ENCODE data around the gene ZMYM2.

DNA sequence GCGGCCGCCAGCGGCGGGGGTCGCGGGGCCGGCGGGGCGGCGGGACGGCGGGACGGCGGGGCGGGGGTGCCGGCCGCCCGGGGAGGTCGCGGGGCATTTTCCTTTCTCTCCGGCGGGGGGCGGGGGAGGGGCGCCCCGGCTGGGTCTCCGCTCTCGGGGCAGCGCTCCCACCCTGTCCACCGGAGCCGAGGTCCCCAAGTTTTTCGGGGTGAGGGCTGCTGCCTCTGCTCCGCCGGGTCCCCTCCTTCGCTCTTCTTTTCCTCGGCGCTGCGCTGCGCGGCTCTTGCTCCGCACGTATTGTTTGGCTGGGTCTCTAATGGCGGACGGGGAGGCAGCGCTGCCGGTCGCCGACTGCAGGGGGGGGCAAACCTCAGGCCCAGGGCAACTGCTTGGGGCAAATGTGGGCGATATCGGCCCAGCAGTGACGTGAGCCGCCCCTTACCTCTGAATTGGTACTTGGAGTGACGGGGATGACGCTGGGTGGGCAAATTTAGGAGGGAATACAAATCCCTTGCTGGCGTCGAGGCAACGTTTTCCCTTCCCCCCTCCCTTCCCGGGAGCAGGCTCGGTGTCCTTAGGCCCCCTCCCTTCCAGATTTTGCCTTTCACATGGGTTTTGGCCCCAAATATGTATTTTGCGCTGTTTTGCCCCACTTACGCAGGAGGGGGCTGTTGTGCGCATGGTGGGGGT is 759 bp downstream of the ZMYM2 start:
- TF ChIP-seq POLR2A (IDR thresholded peaks at IDR 0.05; ENCODE audit: low read depth, low read length) (no peak; the same call in 1 of the 2 replicates), POLR2AphosphoS5 (IDR thresholded peaks at IDR 0.05; ENCODE audit: low read depth, low read length) (0 out of 2 replicates have a peak, but pooled peaks have one; percentile 28)

Data from GM12892 (cell line).